ENCODE measurements around the gene OTOA.

- TF ChIP-seq CTCF (IDR thresholded peaks at IDR 0.05; ENCODE audit: low read length) (peak; percentile 18; the same call in 1 of the 2 replicates), EZH2 (IDR thresholded peaks at IDR 0.05; ENCODE audit: borderline replicate concordance, low read length) (no peak)
Measured at GRCh38 chr16:21698169-21699032, 34.6 kb downstream of the OTOA start.

Measured in OCI-LY1 (cell line).